AG04450 (cell line): ENCODE measurements around the gene NUP160. TPM values are rescaled to one million over a fixed set of nuclear protein-coding genes. Genes with fewer than 3 reads are reported as not detected.
"Not testable (repeated sequence)": the region's sequence is repeated elsewhere in the genome, so short reads cannot be mapped to it uniquely, and the experiment has no call there.

Experiments used
- CTCF ChIA-PET: fragments of 300-600, 350-600 bp; formaldehyde crosslinking; extraction: SDS; loops from one replicate; lab custom pipeline; 2022; ENCODE audit warnings: antibody characterized with exemption, inconsistent platforms; lab: Charles Lee
- POLR2A ChIA-PET: fragments of 350-600 bp; formaldehyde crosslinking; extraction: SDS; loops from one replicate; lab custom pipeline; 2021; ENCODE audit warnings: antibody characterized with exemption, inconsistent platforms; lab: Yijun Ruan, JAX
- DNase-seq: peaks from one replicate; pipeline ENCODE4 v3.0.0-alpha.2; 2011; ENCODE audit warnings: low read depth, low spot score
- H3K27ac ChIP-seq: one replicate; pipeline ENCODE4 v1.5.1; 2012; ENCODE audit warnings: low read depth, low read length, control low read depth
- H3K27me3 ChIP-seq: one replicate; pipeline ENCODE4 v1.6.0; 2012; ENCODE audit warnings: low read length; ENCODE audit not compliant: control insufficient read depth, insufficient read depth
- H3K4me3 ChIP-seq: 2 replicates; pipeline ENCODE4 v1.5.1; 2011; ENCODE audit warnings: mild to moderate bottlenecking, low read depth, low read length, control low read depth
- H3K9me3 ChIP-seq: 2 replicates; pipeline ENCODE4 v1.5.1; 2012; ENCODE audit warnings: low read length; ENCODE audit not compliant: control insufficient read depth, insufficient read depth
- CTCF ChIP-seq: IDR thresholded peaks from 2 replicates; pipeline ENCODE4 v1.5.1; 2011; ENCODE audit warnings: low read depth, low read length, control low read depth, inconsistent platforms
- polyA plus RNA-seq: library from polyadenylated mRNA; depleted of rRNA; stranded (reverse); fragments of >200 nt; gene quantifications from 2 replicates; pipeline ENCODE4 v1.2.3, GENCODE V29; 2011

NUP160 gene
- polyA plus RNA-seq, 1 experiment = 31.3 TPM

GRCh38 chr11:47783087-47783610 lies 65.0 kb downstream of the NUP160 start:
- no peaks in the 10 kb centered on the region for H3K27me3 ChIP-seq
- ChIA-PET CTCF (interaction anchor here (0.6 kb wide), 1 partner anchor 51 kb away, joined by 3 read pairs; no protein-coding TSS in a partner anchor), POLR2A (no interaction called here)
- no peak overlapping the region for H3K27ac ChIP-seq
- no peak for DNase-seq
- no peak overlapping the region for H3K4me3 ChIP-seq
- TF ChIP-seq CTCF = no peak
- no peaks in the 10 kb centered on the region for H3K9me3 ChIP-seq

GRCh38 chr11:47778878-47779483 lies 69.2 kb downstream of the NUP160 start:
- H3K4me3 ChIP-seq = no peak overlapping the region
- POLR2A ChIA-PET = no interaction called here
- no peak for DNase-seq
- H3K27me3 ChIP-seq = no peaks in the 10 kb centered on the region
- H3K9me3 ChIP-seq = no peaks in the 10 kb centered on the region
- no peak overlapping the region for H3K27ac ChIP-seq
- TF ChIP-seq CTCF = no peak
- CTCF ChIA-PET = interaction anchor here (0.9 kb wide), 1 partner anchor 330 kb away, joined by 3 read pairs; no protein-coding TSS in a partner anchor

- no peak for DNase-seq
- H3K27me3 ChIP-seq = no peaks in the 10 kb centered on the region
- H3K27ac ChIP-seq = no peak overlapping the region
- no peaks in the 10 kb centered on the region for H3K9me3 ChIP-seq
- H3K4me3 ChIP-seq = no peak overlapping the region
- POLR2A ChIA-PET = no interaction called here
- no peak for TF ChIP-seq CTCF
- CTCF ChIA-PET = no interaction called here
Measured at GRCh38 chr11:47775240-47775869, 72.8 kb downstream of the NUP160 start.

- POLR2A ChIA-PET = no interaction called here
Measured at GRCh38 chr11:47773882-47774281, 74.3 kb downstream of the NUP160 start.

GRCh38 chr11:47769556-47769955 lies 78.6 kb downstream of the NUP160 start:
- CTCF ChIA-PET = interaction anchor here (1.1 kb wide), 1 partner anchor 15 kb away, joined by 3 read pairs; no protein-coding TSS in a partner anchor
- H3K27me3 ChIP-seq, H3K9me3 ChIP-seq, DNase-seq, POLR2A ChIA-PET, H3K4me3 ChIP-seq, H3K27ac ChIP-seq: not testable (repeated sequence)

More at GRCh38 chr11:47773882-47774281, 74.3 kb downstream of the NUP160 start:
- no peak for DNase-seq
- no peaks in the 10 kb centered on the region for H3K9me3 ChIP-seq
- no peak overlapping the region for H3K27ac ChIP-seq
- CTCF ChIA-PET = interaction anchor here (0.6 kb wide), 1 partner anchor 73 kb away, joined by 4 read pairs; no protein-coding TSS in a partner anchor
- no peak for TF ChIP-seq CTCF
- H3K27me3 ChIP-seq = no peaks in the 10 kb centered on the region
- no peak overlapping the region for H3K4me3 ChIP-seq
